Measurements from ENCODE around the gene KCNK16. TPM values are rescaled to one million over a fixed set of nuclear protein-coding genes. Genes with fewer than 3 reads are reported as not detected.

Gene KCNK16
- total RNA-seq = not detected in 2 replicates

GRCh38 chr6:39322306-39322850 is at the start of gene KCNK16:
KCNK16 (minus strand) TSS chr6:39322702; CDS start chr6:39322540, 162 bp downstream.

GRCh38 chr6:39314273-39314795 is 8.2 kb downstream of the KCNK16 start, which contains the start of gene KCNK17:
KCNK17 (minus strand) TSS chr6:39314419; CDS start chr6:39314320, 99 bp downstream.

Other genes with a start within 250 kb of the KCNK16 start
- gene SAYSD1, start 207.5 kb downstream of the KCNK16 start, total RNA-seq = 10.9 and 14.0 TPM in 2 replicates
- gene KCNK5, start 93.2 kb downstream of the KCNK16 start, total RNA-seq = 0.37 and 0.39 TPM in 2 replicates
- not detected in 2 replicates for gene KCNK17, start 8.3 kb downstream of the KCNK16 start, total RNA-seq